HG03175 (cell line): ENCODE measurements around the gene SLC28A2.

Experiments
- ATAC-seq: cut with Tn5 transposase; IDR thresholded peaks from one replicate; pipeline ENCODE4 v1.9.1; 2021; ENCODE audit warnings: mild to moderate bottlenecking, moderate library complexity; ENCODE audit not compliant: unreplicated experiment

SLC28A2 gene

GRCh38 chr15:45320581-45321205, 68.7 kb downstream of the SLC28A2 start:
- ATAC-seq, result no peak

DNA sequence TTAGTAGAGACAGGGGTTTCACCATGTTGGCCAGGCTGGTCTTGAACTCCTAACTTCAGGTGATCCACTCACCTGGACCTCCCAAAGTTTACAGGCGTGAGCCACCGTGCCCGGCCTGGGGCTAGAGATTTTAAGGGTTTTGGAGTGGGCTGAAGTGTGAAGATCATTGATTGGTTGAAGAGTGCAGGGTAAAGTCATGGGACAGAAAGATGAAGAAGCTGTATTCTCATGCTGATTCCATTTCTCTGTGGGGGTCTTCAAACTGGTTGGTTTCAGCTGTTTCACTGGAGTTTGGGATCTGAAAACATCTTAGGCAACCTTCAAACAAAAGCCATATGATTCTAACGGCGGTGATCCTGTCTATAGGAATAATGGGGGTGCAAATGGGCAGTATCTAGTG, 74.2 kb downstream of the SLC28A2 start:
- ATAC-seq, result no peak

- ATAC-seq, result no peak
These were observed 74.7 kb downstream of the SLC28A2 start for GRCh38 chr15:45326741-45327140.
